H1 (cell line): Measurements from ENCODE around the gene HAVCR2. TPM values are rescaled to one million over a fixed set of nuclear protein-coding genes. Genes with fewer than 3 reads are reported as not detected.

Source experiments
- NRF1 ChIP-seq: IDR thresholded peaks from 2 replicates; pipeline ENCODE4 v1.6.1; 2011; ENCODE audit warnings: mild to moderate bottlenecking, low read depth, low read length, improper control_type of control experiment
- SP1 ChIP-seq: IDR thresholded peaks from 2 replicates; pipeline ENCODE4 v1.6.1; 2011; ENCODE audit warnings: low read depth, low read length
- polyA plus RNA-seq, 7 experiments: library from polyadenylated mRNA; depleted of rRNA in 3 of 7; stranded (reverse) in 5 of 7; unstranded in 2 of 7; fragments of >200 nt in 5 of 7; fragments of 200-250 nt in 2 of 7; gene quantifications; 1 replicate in 5 of 7; 2 replicates in 1 of 7; 4 replicates in 1 of 7; pipeline versions ENCODE4 v1.2.1 to v1.2.3, GENCODE V29; 2011 to 2013; ENCODE audit warnings: missing spikeins in 2 of 7, mixed read lengths in 2 of 7
- total RNA-seq: library from RNA; stranded (reverse); fragmentation: NEBNext Ultra II Directional; extraction: Animal tissue kit (Norgen Biotek cat#: 25700); gene quantifications from 2 replicates; pipeline ENCODE4 v1.2.1, GENCODE V29; 2021

HAVCR2 gene
- total and polyA plus RNA-seq, 2 of the 8 experiments (the other 6 are each of a cell fraction or from before 2014, with no cell fraction given), result 0.03 TPM; not detected in 1

- TF ChIP-seq SP1, result no peak
- TF ChIP-seq NRF1, result no peak
- TF ChIP-seq, all 59 proteins: peak for 0
These were observed 42.8 kb downstream of the HAVCR2 start (continued) for GRCh38 chr5:157066080-157066479.
